Activated B cell treated with CpG ODN at 0.5 μM for 24 hours (primary cell): Measurements from ENCODE around the gene C10orf95. TPM values are rescaled to one million over a fixed set of nuclear protein-coding genes. Genes with fewer than 3 reads are reported as not detected.

Experiments
- ATAC-seq: fragments of 200-7000 bp; cut with Tn5 transposase; one replicate; pipeline ENCODE4 v1.10.0; 2021; ENCODE audit warnings: low read depth, mild to moderate bottlenecking, moderate library complexity
- CTCF ChIA-PET: fragments of 350-600 bp; sonication (Branson Sonifier 250); formaldehyde crosslinking; loops from one replicate; lab custom pipeline; 2021; ENCODE audit warnings: antibody characterized with exemption; lab: Charles Lee
- POLR2A ChIA-PET: fragments of 350-600 bp; sonication (Branson Sonifier 250); formaldehyde crosslinking; loops from one replicate; lab custom pipeline; 2021; ENCODE audit warnings: antibody characterized with exemption; lab: Charles Lee
- DNase-seq: peaks from one replicate; pipeline ENCODE4 v3.0.0; 2022
- H3K27ac Mint-ChIP-seq: one replicate; pipeline ENCODE4 v1.8.0; 2020; ENCODE audit warnings: mixed read lengths
- H3K27me3 Mint-ChIP-seq: one replicate; pipeline ENCODE4 v1.8.0; 2021; ENCODE audit warnings: mixed read lengths
- H3K36me3 Mint-ChIP-seq: one replicate; pipeline ENCODE4 v1.8.0; 2021; ENCODE audit warnings: low read depth, mixed read lengths
- H3K4me1 Mint-ChIP-seq: one replicate; pipeline ENCODE4 v1.8.0; 2021; ENCODE audit warnings: mixed read lengths
- H3K4me3 Mint-ChIP-seq: one replicate; pipeline ENCODE4 v1.8.0; 2020; ENCODE audit warnings: mild to moderate bottlenecking, mixed read lengths
- H3K9me3 Mint-ChIP-seq: one replicate; pipeline ENCODE4 v1.8.0; 2020; ENCODE audit warnings: mixed read lengths
- CTCF ChIP-seq: fragments of 200-600 bp; IDR thresholded peaks from one replicate; pipeline ENCODE4 v1.8.0; 2022; ENCODE audit warnings: antibody characterized with exemption, mild to moderate bottlenecking
- intact Hi-C: fragments of 100-400 bp; cut with micrococcal nuclease; formaldehyde crosslinking; loops from one replicate; pipeline ENCODE4 v1.15.1; 2024
- total RNA-seq: library from RNA; stranded (reverse); gene quantifications from 2 replicates; pipeline ENCODE4 v1.2.3, GENCODE V29; 2022

C10orf95 gene
- total RNA-seq, 1 donor from 2014 or later = 0.35 TPM

- no peaks in the 10 kb centered on the region for H3K9me3 Mint-ChIP-seq
- peaks cover 23% of the 10 kb centered on the region for H3K27me3 Mint-ChIP-seq
- POLR2A ChIA-PET = interaction anchor here (0.6 to 6.2 kb wide), 18 partner anchors 8 to 256 kb away, joined by 3 to 305 read pairs (median 7); partner anchors contain the start of genes ACTR1A, C10orf95, CUEDC2 and NFKB2
- TF ChIP-seq CTCF = no peak
- peak overlapping the region; percentile 98 for H3K4me3 Mint-ChIP-seq
- DNase-seq (peak; percentile 16), ATAC-seq (no peak)
- peaks cover 20% of the 10 kb centered on the region for H3K36me3 Mint-ChIP-seq
- intact Hi-C loops = loop anchor here (1.0 to 2.0 kb wide), 4 partner anchors 9 to 299 kb away; partner anchors contain the start of genes GBF1 and LDB1
- CTCF ChIA-PET = interaction anchor here (1.1 to 5.2 kb wide), 7 partner anchors 12 to 190 kb away, joined by 5 to 40 read pairs (median 24); partner anchors contain the start of genes CUEDC2 and NFKB2
- peaks cover 43% of the 10 kb centered on the region for H3K4me1 Mint-ChIP-seq
- peak overlapping the region; percentile 95 for H3K27ac Mint-ChIP-seq
Measured at GRCh38 chr10:102420181-102420713, 31.1 kb downstream of the C10orf95 start.

- CTCF ChIA-PET = interaction anchor here (4.1 to 5.2 kb wide), 3 partner anchors 20 to 189 kb away, joined by 24 to 40 read pairs (median 29); no protein-coding TSS in a partner anchor
- ATAC-seq (peak; percentile 11), DNase-seq (peak; percentile 71)
- Mint-ChIP-seq H3K36me3 (peaks cover 18% of the 10 kb centered on the region), H3K4me1 (peaks cover 43% of the 10 kb centered on the region), H3K4me3 (peak overlapping the region; percentile 98), H3K9me3 (no peaks in the 10 kb centered on the region), H3K27ac (no peak overlapping the region), H3K27me3 (peaks cover 24% of the 10 kb centered on the region)
- intact Hi-C loops = loop anchor here (1.0 to 2.0 kb wide), 4 partner anchors 8 to 299 kb away; partner anchors contain the start of genes GBF1 and LDB1
- TF ChIP-seq CTCF = no peak
- POLR2A ChIA-PET = interaction anchor here (0.6 to 6.2 kb wide), 10 partner anchors 10 to 250 kb away, joined by 3 to 305 read pairs (median 12); partner anchors contain the start of genes C10orf95, CUEDC2 and NFKB2
Measured at GRCh38 chr10:102419269-102420180, 31.8 kb downstream of the C10orf95 start.

GRCh38 chr10:102418622-102419268 lies 32.6 kb downstream of the C10orf95 start, which contains the start of gene PSD:
Gene PSD, minus strand, starts transcription at chr10:102418785. Its CDS starts 1,747 bp downstream, at chr10:102417038.
- H3K4me1 Mint-ChIP-seq = peaks cover 43% of the 10 kb centered on the region
- no peak for TF ChIP-seq CTCF

GRCh38 chr10:102416695-102417094 lies 34.6 kb downstream of the C10orf95 start:
- Mint-ChIP-seq H3K9me3 (no peaks in the 10 kb centered on the region), H3K4me3 (no peak overlapping the region), H3K4me1 (peaks cover 35% of the 10 kb centered on the region), H3K27ac (no peak overlapping the region), H3K36me3 (peaks cover 5% of the 10 kb centered on the region), H3K27me3 (peaks cover 41% of the 10 kb centered on the region)
- ChIA-PET CTCF (no interaction called here), POLR2A (interaction anchor here (2.6 kb wide), 1 partner anchor 10 kb away, joined by 11 read pairs; no protein-coding TSS in a partner anchor)
- DNase-seq (no peak), ATAC-seq (no peak)
- intact Hi-C loops = no loop called here
- no peak for TF ChIP-seq CTCF

More at GRCh38 chr10:102418622-102419268, 32.6 kb downstream of the C10orf95 start, which contains the start of gene PSD:
- Mint-ChIP-seq H3K4me3 (peak within 1 kb of the TSS; percentile 98), H3K27me3 (peaks cover 32% of the 10 kb centered on the region), H3K36me3 (peaks cover 14% of the 10 kb centered on the region), H3K27ac (no peak within 1 kb of the TSS), H3K9me3 (no peaks in the 10 kb centered on the region)
- ATAC-seq (no peak), DNase-seq (no peak)
- intact Hi-C loops = no loop called here
- ChIA-PET CTCF (no interaction called here), POLR2A (interaction anchor here (2.6 kb wide), 1 partner anchor 12 kb away, joined by 11 read pairs; no protein-coding TSS in a partner anchor)
